ENCODE measurements around the gene LRRC9. TPM values are rescaled to one million over a fixed set of nuclear protein-coding genes. Genes with fewer than 3 reads are reported as not detected.
"Not testable (repeated sequence)": the region's sequence is repeated elsewhere in the genome, so short reads cannot be mapped to it uniquely, and the experiment has no call there.

The LRRC9 gene
- total and polyA plus RNA-seq, 2 donors (not counting 3 experiments of a cell fraction or from before 2014, with no cell fraction given), result not detected

DNA sequence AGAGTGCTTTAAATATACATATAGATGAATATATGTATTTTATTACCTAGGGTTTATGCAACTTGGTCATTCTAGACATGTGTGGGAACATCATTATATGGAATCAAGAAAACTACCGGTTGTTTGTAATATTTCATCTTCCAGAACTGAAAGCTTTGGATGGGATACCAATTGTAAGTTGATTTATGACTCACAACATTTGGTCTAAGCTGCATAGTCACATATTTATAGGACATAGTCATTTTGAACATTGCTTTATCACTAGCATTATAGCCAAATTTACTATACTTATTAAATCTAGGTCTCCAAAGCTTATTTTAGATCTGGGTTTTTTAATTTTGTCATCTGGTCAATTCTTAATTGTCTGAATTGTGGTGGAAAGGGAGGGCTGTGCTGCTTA lies 88.1 kb downstream of the LRRC9 start:
- CTCF ChIA-PET, result interaction anchor here (0.9 to 1.0 kb wide), 2 partner anchors 9 to 41 kb away, joined by 3 to 4 read pairs; no protein-coding TSS in a partner anchor
- TF ChIP-seq MYC (IDR thresholded peaks at IDR 0.05; ENCODE audit: low read depth, low read length) (no peak), GATA2 (IDR thresholded peaks at IDR 0.05; ENCODE audit: insufficient read depth, insufficient read length, low read depth, low read length) (no peak)
- dilution Hi-C loops (cut with MboI; ENCODE audit: extremely low pct_ligation_motif_present, low sequenced_read_pairs), result no loop called here

DNA sequence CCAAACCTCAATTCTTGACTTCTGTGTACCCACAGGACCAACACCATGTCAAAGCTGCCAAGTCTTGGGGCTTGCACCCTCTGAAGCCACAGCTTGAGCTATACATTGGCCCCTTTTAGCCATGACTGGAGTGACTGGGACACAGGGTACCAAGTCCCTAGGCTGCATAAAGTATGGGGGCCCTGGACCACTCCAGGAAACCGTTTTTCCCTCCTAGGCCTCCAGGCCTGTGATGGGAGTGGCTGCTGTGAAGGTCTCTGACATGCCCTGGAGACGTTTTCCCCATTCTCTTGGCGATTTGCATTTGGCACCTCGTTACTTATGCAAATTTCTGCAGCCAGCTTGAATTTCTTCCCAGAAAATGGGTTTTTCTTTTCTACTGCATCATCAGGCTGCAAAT lies 90.3 kb downstream of the LRRC9 start:
- H3K36me3 ChIP-seq (ENCODE audit: control insufficient read depth in 2 of 2, extremely low read depth in 1 of 2, insufficient read depth in 2 of 2, low read length in 2 of 2); H3K27me3 ChIP-seq (ENCODE audit: control insufficient read depth in 2 of 2, insufficient read depth in 2 of 2, low read length in 2 of 2); H3K4me2 ChIP-seq (ENCODE audit: insufficient read depth, low read length); intact Hi-C loops (cut with micrococcal nuclease); DNase-seq (ENCODE audit: low read depth, low spot score); CTCF ChIA-PET; H3K27ac ChIP-seq (ENCODE audit: insufficient read depth, low read depth, low read length); H4K20me1 ChIP-seq (replicated peaks; ENCODE audit: control insufficient read depth, extremely low read depth, insufficient read depth, low read length); dilution Hi-C loops (cut with MboI; ENCODE audit: extremely low pct_ligation_motif_present, low sequenced_read_pairs); H3K79me2 ChIP-seq (ENCODE audit: control insufficient read depth, insufficient read depth, low read length); H3K9ac ChIP-seq (replicated peaks; ENCODE audit: extremely low read depth, insufficient read depth, low read length); H3K4me3 ChIP-seq (replicated peaks in 1 of 3; ENCODE audit: insufficient read depth in 1 of 3, low read depth in 1 of 3, low read length in 3 of 3); FAIRE-seq; H3K9me1 ChIP-seq (replicated peaks; ENCODE audit: control insufficient read depth, extremely low read depth, insufficient read depth, low read length); H2AFZ ChIP-seq (ENCODE audit: low read depth, low read length); POLR2A ChIA-PET; H3K9me3 ChIP-seq (replicated peaks; ENCODE audit: control insufficient read depth, insufficient read depth, low read length); BruUV-seq (replicated peaks); H3K4me1 ChIP-seq (ENCODE audit: control insufficient read depth, extremely low read depth, insufficient read depth, low read length): not testable (repeated sequence)

More for the DNA sequence above, 88.1 kb downstream of the LRRC9 start:
- DNase-seq (ENCODE audit: low read depth, low spot score) (no peak), FAIRE-seq (no peak)
- H3K27ac ChIP-seq (ENCODE audit: insufficient read depth, low read depth, low read length), result no peak overlapping the region
- H4K20me1 ChIP-seq (replicated peaks; ENCODE audit: control insufficient read depth, extremely low read depth, insufficient read depth, low read length), result no peaks in the 10 kb centered on the region
- H3K9me1 ChIP-seq (replicated peaks; ENCODE audit: control insufficient read depth, extremely low read depth, insufficient read depth, low read length), result no peaks in the 10 kb centered on the region
- no peak overlapping the region for H3K4me2 ChIP-seq (ENCODE audit: insufficient read depth, low read length)
- no TSS peak for BruUV-seq (replicated peaks)
- H3K79me2 ChIP-seq (ENCODE audit: control insufficient read depth, insufficient read depth, low read length), result no peaks in the 10 kb centered on the region
- no peaks in the 10 kb centered on the region for H3K4me1 ChIP-seq (ENCODE audit: control insufficient read depth, extremely low read depth, insufficient read depth, low read length)
- H3K4me3 ChIP-seq (replicated peaks in 1 of 3; ENCODE audit: insufficient read depth in 1 of 3, low read depth in 1 of 3, low read length in 3 of 3), result no peak overlapping the region
- H3K9me3 ChIP-seq (replicated peaks; ENCODE audit: control insufficient read depth, insufficient read depth, low read length), result no peaks in the 10 kb centered on the region
- intact Hi-C loops (cut with micrococcal nuclease), result no loop called here
- no peak overlapping the region for H3K9ac ChIP-seq (replicated peaks; ENCODE audit: extremely low read depth, insufficient read depth, low read length)
- POLR2A ChIA-PET, result no interaction called here
- H3K36me3 ChIP-seq (ENCODE audit: control insufficient read depth in 2 of 2, extremely low read depth in 1 of 2, insufficient read depth in 2 of 2, low read length in 2 of 2), result no peaks in the 10 kb centered on the region
- peaks cover 0 to under 1% of the 10 kb centered on the region in 2 experiments for H3K27me3 ChIP-seq (ENCODE audit: control insufficient read depth in 2 of 2, insufficient read depth in 2 of 2, low read length in 2 of 2)
- no peak overlapping the region for H2AFZ ChIP-seq (ENCODE audit: low read depth, low read length)
